ENCODE data around the gene FREY1. TPM values are rescaled to one million over a fixed set of nuclear protein-coding genes. Genes with fewer than 3 reads are reported as not detected.

The FREY1 gene
- total and polyA plus RNA-seq, 4 donors: 0.15 to 0.67 (median 0.39) TPM

DNA sequence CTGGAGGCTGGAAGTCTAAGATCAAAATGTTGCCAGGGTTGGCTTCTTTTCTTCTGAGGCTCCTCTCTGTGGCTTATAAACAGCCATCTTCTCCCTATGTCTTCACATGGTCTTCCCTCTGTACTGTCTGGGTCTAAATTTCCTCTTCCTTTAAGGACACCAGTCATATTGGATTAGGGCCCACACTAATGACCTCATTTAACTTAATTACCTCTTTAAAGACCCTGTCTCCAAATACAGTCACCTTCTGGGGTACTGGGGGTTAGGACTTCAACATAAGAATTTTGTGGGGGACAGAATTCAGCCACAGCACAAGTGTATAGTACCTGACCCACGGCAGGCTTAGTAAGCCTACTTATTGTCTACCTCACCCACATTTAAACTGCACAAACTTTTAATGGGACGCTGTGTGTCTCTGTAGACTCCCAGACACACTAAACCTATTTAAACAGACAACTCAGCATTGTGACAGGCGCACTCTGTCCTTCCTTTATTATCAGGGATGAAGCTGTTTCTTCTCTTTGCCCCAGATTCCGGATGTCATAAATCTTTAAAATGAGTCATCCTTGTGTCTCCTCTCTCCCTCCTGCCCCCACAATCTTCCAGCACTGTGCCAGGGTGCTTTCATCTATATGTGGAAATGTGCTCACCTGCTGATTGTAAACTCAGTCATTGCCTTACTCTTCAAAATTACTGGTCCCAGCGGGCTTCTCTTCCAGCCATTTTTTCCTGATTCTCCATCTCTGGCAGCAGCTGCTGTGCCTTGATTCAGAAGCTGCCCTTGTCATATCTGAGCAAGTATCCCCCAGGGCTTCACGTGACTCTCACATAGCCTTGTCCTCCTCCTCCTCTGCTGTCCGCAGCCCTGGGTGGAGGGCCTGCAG is 27.0 kb downstream of the FREY1 start:
- H3K4me3 ChIP-seq: no peak overlapping the region
- H3K27me3 ChIP-seq (ENCODE audit: control insufficient read depth in 3 of 3, insufficient read depth in 3 of 3, low read length in 2 of 3): peaks cover 0 to 1% (median 0%) of the 10 kb centered on the region in 3 donors
- ATAC-seq (ENCODE audit: insufficient read depth, low FRiP score) (no peak), DNase-seq (no peak)
- peaks cover 0 to 1% (median 0%) of the 10 kb centered on the region in 4 donors for H3K9me3 ChIP-seq (ENCODE audit: control insufficient read depth in 4 of 4, insufficient read depth in 3 of 4, low read length in 3 of 4)
- no peak overlapping the region for H3K9ac ChIP-seq (ENCODE audit: insufficient read depth in 1 of 2, low read length in 2 of 2)
- TF ChIP-seq, protein P1, sequence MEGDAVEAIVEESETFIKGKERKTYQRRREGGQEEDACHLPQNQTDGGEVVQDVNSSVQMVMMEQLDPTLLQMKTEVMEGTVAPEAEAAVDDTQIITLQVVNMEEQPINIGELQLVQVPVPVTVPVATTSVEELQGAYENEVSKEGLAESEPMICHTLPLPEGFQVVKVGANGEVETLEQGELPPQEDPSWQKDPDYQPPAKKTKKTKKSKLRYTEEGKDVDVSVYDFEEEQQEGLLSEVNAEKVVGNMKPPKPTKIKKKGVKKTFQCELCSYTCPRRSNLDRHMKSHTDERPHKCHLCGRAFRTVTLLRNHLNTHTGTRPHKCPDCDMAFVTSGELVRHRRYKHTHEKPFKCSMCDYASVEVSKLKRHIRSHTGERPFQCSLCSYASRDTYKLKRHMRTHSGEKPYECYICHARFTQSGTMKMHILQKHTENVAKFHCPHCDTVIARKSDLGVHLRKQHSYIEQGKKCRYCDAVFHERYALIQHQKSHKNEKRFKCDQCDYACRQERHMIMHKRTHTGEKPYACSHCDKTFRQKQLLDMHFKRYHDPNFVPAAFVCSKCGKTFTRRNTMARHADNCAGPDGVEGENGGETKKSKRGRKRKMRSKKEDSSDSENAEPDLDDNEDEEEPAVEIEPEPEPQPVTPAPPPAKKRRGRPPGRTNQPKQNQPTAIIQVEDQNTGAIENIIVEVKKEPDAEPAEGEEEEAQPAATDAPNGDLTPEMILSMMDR (IDR thresholded peaks at IDR 0.05; ENCODE audit: control extremely low read depth, extremely low read depth): no peak
- no peak overlapping the region for H3K27ac ChIP-seq (ENCODE audit: low read depth in 1 of 2, low read length in 1 of 2)
- WGBS, 2 donors: 91 to 92% methylated on average over 7 of the region's 7 CpGs
- H3K36me3 ChIP-seq (ENCODE audit: control insufficient read depth in 4 of 4, insufficient read depth in 4 of 4, low read length in 4 of 4): peaks cover 21 to 51% (median 29%) of the 10 kb centered on the region in 4 donors
- peaks cover 0 to 2% (median 0%) of the 10 kb centered on the region in 5 donors for H3K4me1 ChIP-seq (ENCODE audit: control insufficient read depth in 5 of 5, insufficient read depth in 5 of 5, low read length in 5 of 5)

DNA sequence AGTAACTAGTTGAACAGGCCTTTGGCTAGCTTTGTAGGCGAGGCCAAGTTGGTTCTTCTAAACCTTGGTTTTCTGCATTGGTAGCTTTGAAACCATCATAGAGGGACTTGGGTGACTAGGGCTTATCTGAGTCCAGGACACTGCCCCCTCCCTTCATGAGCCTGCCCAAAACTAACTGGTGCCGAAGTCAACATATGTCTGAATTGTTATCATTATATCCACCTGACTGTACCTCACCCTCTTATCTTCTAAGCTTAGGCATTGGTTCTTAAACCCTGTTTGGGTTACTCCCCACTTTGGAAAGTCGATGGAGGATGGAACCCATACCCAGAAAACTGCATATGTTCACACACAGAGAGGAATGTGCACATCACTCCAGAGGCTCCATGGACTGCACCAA is 29.2 kb downstream of the FREY1 start:
- TF ChIP-seq, protein P1 (IDR thresholded peaks at IDR 0.05; ENCODE audit: control extremely low read depth, extremely low read depth): no peak
- Histone ChIP-seq H3K4me3 (no peak overlapping the region), H3K36me3 (ENCODE audit: control insufficient read depth in 4 of 4, insufficient read depth in 4 of 4, low read length in 4 of 4) (peaks cover 28 to 56% (median 41%) of the 10 kb centered on the region in 4 donors)

GRCh38 chr11:45877221-45877620 is 29.9 kb downstream of the FREY1 start:
- H3K9ac ChIP-seq (ENCODE audit: insufficient read depth in 1 of 2, low read length in 2 of 2): no peak overlapping the region
- H3K4me3 ChIP-seq: no peak overlapping the region
- WGBS, 2 donors: 94 to 96% methylated on average over 8 of the region's 8 CpGs
- peaks cover 25 to 54% (median 42%) of the 10 kb centered on the region in 4 donors for H3K36me3 ChIP-seq (ENCODE audit: control insufficient read depth in 4 of 4, insufficient read depth in 4 of 4, low read length in 4 of 4)
- TF ChIP-seq, protein P1 (IDR thresholded peaks at IDR 0.05; ENCODE audit: control extremely low read depth, extremely low read depth): no peak
- H3K27me3 ChIP-seq (ENCODE audit: control insufficient read depth in 3 of 3, insufficient read depth in 3 of 3, low read length in 2 of 3): no peaks in the 10 kb centered on the region
- peaks cover 0 to 1% (median 0%) of the 10 kb centered on the region in 4 donors for H3K9me3 ChIP-seq (ENCODE audit: control insufficient read depth in 4 of 4, insufficient read depth in 3 of 4, low read length in 3 of 4)
- DNase-seq: no peak
- no peak overlapping the region for H3K27ac ChIP-seq (ENCODE audit: low read depth in 1 of 2, low read length in 1 of 2)
- no peaks in the 10 kb centered on the region for H3K4me1 ChIP-seq (ENCODE audit: control insufficient read depth in 5 of 5, insufficient read depth in 5 of 5, low read length in 5 of 5)
- ATAC-seq (ENCODE audit: insufficient read depth, low FRiP score): no peak

More for the DNA sequence above, 29.2 kb downstream of the FREY1 start:
- ATAC-seq (ENCODE audit: insufficient read depth, low FRiP score): no peak
- no peak for DNase-seq
- H3K9me3 ChIP-seq (ENCODE audit: control insufficient read depth in 4 of 4, insufficient read depth in 3 of 4, low read length in 3 of 4): peaks cover 0 to 1% (median 0%) of the 10 kb centered on the region in 4 donors
- 91 to 96% methylated on average over 3 of the region's 3 CpGs for WGBS, 2 donors
- H3K4me1 ChIP-seq (ENCODE audit: control insufficient read depth in 5 of 5, insufficient read depth in 5 of 5, low read length in 5 of 5): no peaks in the 10 kb centered on the region
- H3K9ac ChIP-seq (ENCODE audit: insufficient read depth in 1 of 2, low read length in 2 of 2): no peak overlapping the region
- no peaks in the 10 kb centered on the region for H3K27me3 ChIP-seq (ENCODE audit: control insufficient read depth in 3 of 3, insufficient read depth in 3 of 3, low read length in 2 of 3)
- no peak overlapping the region for H3K27ac ChIP-seq (ENCODE audit: low read depth in 1 of 2, low read length in 1 of 2)

Data from lung (tissue), 12 donors.